ENCODE data around the gene KCNB1.

The KCNB1 gene

DNA sequence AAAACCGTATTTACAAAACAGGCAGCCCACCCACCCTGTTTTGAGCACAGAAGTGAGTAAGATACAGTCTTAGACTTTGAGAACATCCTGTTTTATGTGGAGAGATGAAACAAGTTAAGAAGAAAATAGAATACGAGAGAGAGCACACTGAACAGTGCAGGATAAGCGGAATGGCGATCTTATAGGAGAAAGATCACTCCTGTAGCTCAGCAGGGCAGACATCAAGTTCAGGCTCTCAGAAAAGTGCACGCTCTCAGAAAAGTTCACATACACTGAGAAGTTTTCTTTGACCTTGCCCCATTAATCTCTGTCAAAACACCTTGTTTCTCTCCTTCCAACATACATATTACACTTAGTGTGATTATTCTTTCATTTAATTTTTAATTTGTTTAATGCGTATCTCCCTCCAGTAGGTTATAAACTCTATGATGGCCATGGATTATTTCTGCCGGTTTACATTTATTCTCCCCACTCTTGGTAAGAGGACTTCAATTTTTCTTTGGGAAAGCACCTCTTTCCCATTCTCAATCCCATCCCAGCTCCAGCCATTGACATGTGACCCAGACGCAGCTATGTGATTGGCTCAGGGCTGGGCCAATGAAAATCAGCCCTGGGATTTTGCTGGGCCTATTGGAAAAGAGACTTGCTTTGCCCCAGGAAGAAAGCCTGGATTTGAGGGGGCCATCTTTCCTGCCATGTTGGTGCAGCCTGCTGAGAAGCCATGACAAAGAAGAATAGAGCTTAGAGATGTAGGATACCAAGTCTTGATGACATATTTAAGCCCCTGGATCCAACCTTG is 16.2 kb downstream of the KCNB1 start:
- no peaks in the 10 kb centered on the region for H3K27me3 ChIP-seq (ENCODE audit: control insufficient read depth, insufficient read depth, low read length)
- H3K36me3 ChIP-seq (ENCODE audit: control insufficient read depth, insufficient read depth, low read length) = no peaks in the 10 kb centered on the region
- H3K9ac ChIP-seq (ENCODE audit: low read depth, low read length) = no peak overlapping the region
- no peak overlapping the region for H3K4me3 ChIP-seq (ENCODE audit: low read depth, low read length)
- no peaks in the 10 kb centered on the region for H3K4me1 ChIP-seq (ENCODE audit: control insufficient read depth, insufficient read depth, low read length)
- H3K9me3 ChIP-seq (ENCODE audit: control insufficient read depth, insufficient read depth, low read length) = no peaks in the 10 kb centered on the region

DNA sequence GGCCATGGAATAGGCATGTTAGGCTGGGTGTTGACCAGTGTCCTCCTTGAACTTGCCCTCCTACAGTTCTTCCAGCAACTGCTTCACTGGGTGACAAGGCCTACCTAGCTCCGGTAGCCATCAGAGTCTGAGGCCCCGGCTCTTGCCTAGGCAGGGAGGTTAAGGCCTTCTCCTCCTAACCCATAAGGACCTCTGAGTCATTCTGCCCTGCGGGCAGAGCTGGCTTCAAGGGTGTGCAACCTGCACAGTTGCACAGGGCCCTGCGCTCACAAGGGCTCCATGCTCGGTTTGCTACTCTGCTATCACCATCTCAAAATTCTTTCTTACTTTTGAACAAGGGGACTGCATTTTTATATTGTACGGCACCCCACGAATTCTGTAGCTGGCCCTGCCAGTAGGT is 17.9 kb downstream of the KCNB1 start:
- Histone ChIP-seq H3K4me1 (ENCODE audit: control insufficient read depth, insufficient read depth, low read length) (no peaks in the 10 kb centered on the region), H3K9ac (ENCODE audit: low read depth, low read length) (no peak overlapping the region), H3K27me3 (ENCODE audit: control insufficient read depth, insufficient read depth, low read length) (no peaks in the 10 kb centered on the region), H3K36me3 (ENCODE audit: control insufficient read depth, insufficient read depth, low read length) (no peaks in the 10 kb centered on the region), H3K9me3 (ENCODE audit: control insufficient read depth, insufficient read depth, low read length) (no peaks in the 10 kb centered on the region), H3K4me3 (ENCODE audit: low read depth, low read length) (no peak overlapping the region)

DNA sequence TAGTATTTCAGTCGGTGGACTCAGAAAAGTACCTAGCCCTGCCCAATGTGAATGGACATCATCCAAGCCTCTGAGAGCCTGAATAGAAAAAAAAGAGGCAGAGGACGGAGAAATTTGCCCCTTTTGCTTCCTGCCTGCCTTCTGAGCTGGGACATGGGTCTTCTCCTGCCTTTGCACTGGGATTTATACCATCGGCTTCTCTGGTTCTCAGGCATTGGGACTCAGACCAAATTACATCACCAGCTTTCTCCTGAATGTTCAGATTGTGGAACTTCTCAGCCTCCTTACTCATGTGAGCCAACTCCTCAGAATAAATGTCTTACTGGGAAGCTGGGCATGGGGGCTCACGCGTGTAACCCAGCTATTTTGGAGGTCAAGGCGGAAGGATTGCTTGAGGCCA is 19.8 kb downstream of the KCNB1 start:
- Histone ChIP-seq H3K9me3 (ENCODE audit: control insufficient read depth, insufficient read depth, low read length) (no peaks in the 10 kb centered on the region), H3K9ac (ENCODE audit: low read depth, low read length) (no peak overlapping the region), H3K36me3 (ENCODE audit: control insufficient read depth, insufficient read depth, low read length) (no peaks in the 10 kb centered on the region), H3K27me3 (ENCODE audit: control insufficient read depth, insufficient read depth, low read length) (no peaks in the 10 kb centered on the region), H3K4me3 (ENCODE audit: low read depth, low read length) (no peak overlapping the region), H3K4me1 (ENCODE audit: control insufficient read depth, insufficient read depth, low read length) (no peaks in the 10 kb centered on the region)

DNA sequence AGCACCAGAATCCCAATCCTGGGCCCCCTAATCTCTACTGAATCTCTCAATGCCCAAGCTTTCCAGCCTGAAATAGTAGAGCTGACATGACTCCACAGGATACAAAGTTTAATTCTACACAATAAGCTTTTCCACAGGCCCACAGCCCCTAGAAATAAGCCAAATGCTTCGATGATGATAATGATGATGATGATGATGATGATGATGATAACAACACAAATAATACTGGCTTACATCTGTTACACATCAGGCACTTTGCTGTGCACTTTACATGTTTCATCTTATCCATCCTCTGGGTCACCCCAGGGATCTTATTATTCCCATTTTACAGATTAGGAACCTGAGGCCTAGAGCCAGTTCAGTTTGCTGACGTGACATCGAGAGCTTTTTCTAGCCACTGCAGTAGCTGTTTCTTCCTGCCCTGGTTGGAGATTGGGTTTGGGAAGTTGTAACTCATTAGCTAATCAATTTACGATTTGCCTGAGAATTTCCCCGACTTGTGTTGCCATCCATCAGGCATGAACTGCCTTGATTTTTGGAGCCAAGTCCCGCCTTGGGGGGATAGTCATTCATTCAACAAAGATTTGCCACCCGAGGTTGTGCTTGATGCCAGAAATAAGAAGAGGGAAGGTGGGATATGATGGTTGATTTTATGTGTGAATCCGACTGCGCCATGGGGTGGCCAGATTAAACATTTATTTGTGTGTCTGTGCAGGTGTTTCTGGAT is 20.4 kb downstream of the KCNB1 start:
- H3K4me3 ChIP-seq (ENCODE audit: low read depth, low read length) = no peak overlapping the region
- H3K4me1 ChIP-seq (ENCODE audit: control insufficient read depth, insufficient read depth, low read length) = no peaks in the 10 kb centered on the region
- H3K27me3 ChIP-seq (ENCODE audit: control insufficient read depth, insufficient read depth, low read length) = no peaks in the 10 kb centered on the region
- H3K9ac ChIP-seq (ENCODE audit: low read depth, low read length) = no peak overlapping the region
- no peaks in the 10 kb centered on the region for H3K9me3 ChIP-seq (ENCODE audit: control insufficient read depth, insufficient read depth, low read length)
- H3K36me3 ChIP-seq (ENCODE audit: control insufficient read depth, insufficient read depth, low read length) = no peaks in the 10 kb centered on the region

DNA sequence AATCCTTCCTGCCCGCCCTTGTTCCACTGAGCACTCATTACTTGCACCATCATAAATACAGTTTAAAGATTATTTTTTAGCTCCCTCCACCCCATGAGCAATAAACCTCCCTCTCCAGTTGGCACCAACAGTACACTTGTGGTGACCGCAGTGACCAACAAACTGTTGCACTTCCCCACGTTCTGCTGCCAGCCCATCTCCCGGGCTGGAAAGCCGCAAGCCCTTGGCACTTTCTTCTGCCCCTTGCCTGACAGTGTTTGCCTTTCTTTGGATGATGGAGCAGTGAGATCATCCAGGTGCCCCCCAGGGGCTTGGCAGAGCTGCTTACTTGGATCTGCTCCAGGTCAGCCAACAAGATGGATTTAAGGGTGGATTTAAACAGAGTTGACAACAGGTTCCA is 21.6 kb downstream of the KCNB1 start:
- H3K36me3 ChIP-seq (ENCODE audit: control insufficient read depth, insufficient read depth, low read length) = no peaks in the 10 kb centered on the region
- H3K27me3 ChIP-seq (ENCODE audit: control insufficient read depth, insufficient read depth, low read length) = no peaks in the 10 kb centered on the region
- no peaks in the 10 kb centered on the region for H3K4me1 ChIP-seq (ENCODE audit: control insufficient read depth, insufficient read depth, low read length)
- no peaks in the 10 kb centered on the region for H3K9me3 ChIP-seq (ENCODE audit: control insufficient read depth, insufficient read depth, low read length)
- H3K4me3 ChIP-seq (ENCODE audit: low read depth, low read length) = no peak overlapping the region
- no peak overlapping the region for H3K9ac ChIP-seq (ENCODE audit: low read depth, low read length)

DNA sequence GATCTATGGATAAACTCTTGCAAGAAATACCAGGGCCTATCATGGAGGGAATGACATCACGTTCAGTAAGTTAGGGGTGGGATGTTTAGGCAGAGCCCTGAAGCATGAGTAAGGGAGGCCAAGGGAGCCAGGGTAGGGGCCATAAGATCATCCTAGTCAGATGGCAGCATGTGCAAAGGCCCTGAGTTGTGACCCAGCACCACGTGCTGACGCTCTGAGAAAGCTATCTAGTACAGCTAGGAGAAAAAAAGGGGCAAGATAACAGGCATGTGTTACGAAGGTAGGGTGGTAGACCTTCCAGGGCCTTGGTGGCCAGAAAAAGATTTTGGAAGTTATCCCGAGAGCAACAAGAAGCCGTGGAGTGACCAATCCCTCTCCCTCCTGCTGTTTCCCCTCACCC is 22.3 kb downstream of the KCNB1 start:
- no peak overlapping the region for H3K4me3 ChIP-seq (ENCODE audit: low read depth, low read length)
- no peaks in the 10 kb centered on the region for H3K9me3 ChIP-seq (ENCODE audit: control insufficient read depth, insufficient read depth, low read length)
- no peaks in the 10 kb centered on the region for H3K36me3 ChIP-seq (ENCODE audit: control insufficient read depth, insufficient read depth, low read length)
- no peaks in the 10 kb centered on the region for H3K27me3 ChIP-seq (ENCODE audit: control insufficient read depth, insufficient read depth, low read length)
- no peak overlapping the region for H3K9ac ChIP-seq (ENCODE audit: low read depth, low read length)
- no peaks in the 10 kb centered on the region for H3K4me1 ChIP-seq (ENCODE audit: control insufficient read depth, insufficient read depth, low read length)

DNA sequence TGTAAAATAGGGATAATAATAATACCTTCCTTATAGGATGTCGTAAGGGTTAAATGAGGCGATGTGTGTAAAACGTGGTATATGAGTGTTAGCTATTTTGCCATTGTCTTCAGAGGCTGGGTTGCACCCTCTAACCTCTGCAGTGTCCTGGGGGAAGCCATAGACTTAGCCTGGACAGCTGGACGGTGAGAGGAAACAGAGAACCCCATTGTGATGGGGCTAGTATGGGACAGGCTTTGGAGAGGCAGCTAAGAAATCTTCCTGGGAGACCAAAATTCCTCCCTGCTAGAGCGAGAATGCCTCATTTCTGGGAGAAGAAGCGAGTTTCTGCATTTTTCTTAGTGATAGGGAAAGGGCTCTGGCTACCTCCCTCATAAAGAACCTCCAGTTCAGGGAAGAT is 22.8 kb downstream of the KCNB1 start:
- Histone ChIP-seq H3K4me1 (ENCODE audit: control insufficient read depth, insufficient read depth, low read length) (no peaks in the 10 kb centered on the region), H3K36me3 (ENCODE audit: control insufficient read depth, insufficient read depth, low read length) (no peaks in the 10 kb centered on the region), H3K27me3 (ENCODE audit: control insufficient read depth, insufficient read depth, low read length) (no peaks in the 10 kb centered on the region), H3K4me3 (ENCODE audit: low read depth, low read length) (no peak overlapping the region), H3K9ac (ENCODE audit: low read depth, low read length) (no peak overlapping the region), H3K9me3 (ENCODE audit: control insufficient read depth, insufficient read depth, low read length) (no peaks in the 10 kb centered on the region)

DNA sequence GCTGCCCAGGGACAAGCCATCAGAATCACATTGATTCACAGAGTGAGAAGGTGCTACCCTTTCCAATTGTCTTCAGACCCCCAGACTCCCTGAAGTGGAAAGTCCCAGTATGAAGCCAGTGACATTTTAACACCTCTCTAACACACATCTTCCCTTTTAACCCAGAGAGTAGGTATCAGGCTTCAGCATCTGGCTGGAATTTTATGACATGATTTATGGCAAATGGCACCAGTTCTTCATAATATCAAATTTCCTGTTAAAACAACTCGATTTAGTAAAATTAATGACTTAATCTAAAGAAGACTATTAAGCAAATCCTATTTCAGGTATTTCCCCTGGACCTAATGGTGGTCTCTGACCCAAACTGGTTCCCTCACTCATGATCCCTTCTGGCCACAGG is 25.0 kb downstream of the KCNB1 start:
- no peaks in the 10 kb centered on the region for H3K4me1 ChIP-seq (ENCODE audit: control insufficient read depth, insufficient read depth, low read length)
- H3K4me3 ChIP-seq (ENCODE audit: low read depth, low read length) = no peak overlapping the region
- H3K27me3 ChIP-seq (ENCODE audit: control insufficient read depth, insufficient read depth, low read length) = no peaks in the 10 kb centered on the region
- H3K9me3 ChIP-seq (ENCODE audit: control insufficient read depth, insufficient read depth, low read length) = no peaks in the 10 kb centered on the region
- no peak overlapping the region for H3K9ac ChIP-seq (ENCODE audit: low read depth, low read length)
- H3K36me3 ChIP-seq (ENCODE audit: control insufficient read depth, insufficient read depth, low read length) = no peaks in the 10 kb centered on the region

DNA sequence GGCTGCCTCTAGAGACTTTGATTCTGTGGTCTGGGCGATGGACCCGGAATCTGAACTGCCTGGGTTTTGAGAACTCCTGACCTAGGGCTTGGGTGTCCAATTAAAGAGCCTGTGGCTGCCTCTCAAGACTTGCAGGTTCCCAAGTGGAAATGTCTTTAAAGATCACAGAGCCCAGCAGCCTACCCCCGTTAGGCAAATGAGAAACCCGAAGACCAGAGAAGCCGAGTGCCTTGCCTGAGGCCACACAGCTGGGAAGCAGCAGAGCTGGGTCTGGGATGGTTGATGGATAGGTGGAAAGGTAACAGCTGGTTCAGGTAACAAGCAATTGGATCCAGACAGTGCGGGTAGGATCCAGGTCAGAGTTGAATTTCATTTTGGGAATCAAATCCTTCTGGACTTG is 25.8 kb downstream of the KCNB1 start:
- no peak overlapping the region for H3K9ac ChIP-seq (ENCODE audit: low read depth, low read length)
- no peaks in the 10 kb centered on the region for H3K36me3 ChIP-seq (ENCODE audit: control insufficient read depth, insufficient read depth, low read length)
- H3K27me3 ChIP-seq (ENCODE audit: control insufficient read depth, insufficient read depth, low read length) = no peaks in the 10 kb centered on the region
- H3K9me3 ChIP-seq (ENCODE audit: control insufficient read depth, insufficient read depth, low read length) = no peaks in the 10 kb centered on the region
- H3K4me3 ChIP-seq (ENCODE audit: low read depth, low read length) = no peak overlapping the region
- no peaks in the 10 kb centered on the region for H3K4me1 ChIP-seq (ENCODE audit: control insufficient read depth, insufficient read depth, low read length)

DNA sequence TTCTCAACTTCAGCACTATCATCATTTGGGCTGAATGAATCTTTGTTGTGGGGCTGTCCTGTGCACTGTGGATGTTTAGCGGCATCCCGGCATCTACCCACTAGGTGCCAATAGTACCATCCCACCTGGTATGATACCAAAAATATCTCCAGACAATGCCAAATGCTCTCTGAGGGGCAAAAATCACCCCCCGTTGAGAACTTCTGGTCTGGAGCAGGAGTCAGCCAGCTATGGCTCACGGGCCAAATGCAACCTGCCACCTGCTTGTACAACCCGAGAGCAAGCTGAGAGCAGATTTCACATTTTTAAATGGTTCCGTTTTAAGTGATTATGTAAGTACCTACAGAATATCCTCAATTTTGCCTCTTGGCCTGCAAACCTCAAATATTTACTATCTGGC is 26.8 kb downstream of the KCNB1 start:
- Histone ChIP-seq H3K9me3 (ENCODE audit: control insufficient read depth, insufficient read depth, low read length) (no peaks in the 10 kb centered on the region), H3K9ac (ENCODE audit: low read depth, low read length) (no peak overlapping the region), H3K4me1 (ENCODE audit: control insufficient read depth, insufficient read depth, low read length) (no peaks in the 10 kb centered on the region), H3K36me3 (ENCODE audit: control insufficient read depth, insufficient read depth, low read length) (no peaks in the 10 kb centered on the region), H3K4me3 (ENCODE audit: low read depth, low read length) (no peak overlapping the region), H3K27me3 (ENCODE audit: control insufficient read depth, insufficient read depth, low read length) (no peaks in the 10 kb centered on the region)

DNA sequence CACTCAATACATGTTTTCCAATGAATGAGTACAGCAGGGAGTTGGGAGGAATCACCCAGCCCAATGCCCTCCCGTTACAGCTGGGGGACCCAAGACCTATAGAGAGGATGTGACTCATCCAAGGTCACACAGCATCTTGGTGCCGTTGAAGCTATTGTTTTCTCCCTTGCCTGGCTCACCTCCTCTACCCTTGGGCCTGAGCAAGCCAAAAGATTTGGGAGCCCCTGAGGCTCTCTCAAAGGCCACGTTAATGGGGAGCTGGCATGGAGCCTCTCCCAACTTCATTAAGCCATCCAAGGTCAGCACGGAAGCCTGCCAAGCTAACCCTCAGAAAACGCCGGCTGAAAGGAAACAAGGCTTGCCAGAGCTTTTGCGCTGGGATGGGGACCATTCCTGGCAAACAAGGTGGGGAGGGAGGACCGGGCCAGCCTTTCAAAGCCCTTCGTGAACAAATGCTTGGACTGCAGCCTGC is 30.4 kb downstream of the KCNB1 start:
- no peaks in the 10 kb centered on the region for H3K9me3 ChIP-seq (ENCODE audit: control insufficient read depth, insufficient read depth, low read length)
- no peaks in the 10 kb centered on the region for H3K27me3 ChIP-seq (ENCODE audit: control insufficient read depth, insufficient read depth, low read length)
- H3K9ac ChIP-seq (ENCODE audit: low read depth, low read length) = no peak overlapping the region
- no peaks in the 10 kb centered on the region for H3K36me3 ChIP-seq (ENCODE audit: control insufficient read depth, insufficient read depth, low read length)
- H3K4me3 ChIP-seq (ENCODE audit: low read depth, low read length) = no peak overlapping the region
- peaks cover 8% of the 10 kb centered on the region for H3K4me1 ChIP-seq (ENCODE audit: control insufficient read depth, insufficient read depth, low read length)

DNA sequence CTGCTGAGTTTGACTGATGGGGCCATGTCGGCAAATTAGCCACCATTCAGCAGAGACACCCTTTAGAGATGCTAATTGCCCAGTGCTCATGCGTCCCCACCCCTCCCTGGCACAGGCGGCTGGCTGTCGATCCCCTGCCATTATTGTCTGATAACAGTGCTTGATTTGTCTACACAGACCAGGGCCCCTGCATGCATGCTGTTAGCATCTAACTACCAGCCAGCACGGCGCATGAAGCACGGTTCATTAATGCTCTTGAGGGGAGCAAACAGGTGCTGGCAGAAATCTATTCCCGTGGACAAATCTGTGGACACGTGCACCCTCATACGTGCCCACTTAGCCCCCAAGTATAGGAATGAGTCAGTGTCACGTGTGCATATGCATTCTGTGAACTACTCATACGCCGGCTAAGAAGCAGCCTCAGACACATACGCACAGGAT is 32.2 kb downstream of the KCNB1 start:
- Histone ChIP-seq H3K4me1 (ENCODE audit: control insufficient read depth, insufficient read depth, low read length) (peaks cover 8% of the 10 kb centered on the region), H3K9ac (ENCODE audit: low read depth, low read length) (no peak overlapping the region), H3K27me3 (ENCODE audit: control insufficient read depth, insufficient read depth, low read length) (no peaks in the 10 kb centered on the region), H3K9me3 (ENCODE audit: control insufficient read depth, insufficient read depth, low read length) (no peaks in the 10 kb centered on the region), H3K36me3 (ENCODE audit: control insufficient read depth, insufficient read depth, low read length) (no peaks in the 10 kb centered on the region), H3K4me3 (ENCODE audit: low read depth, low read length) (no peak overlapping the region)

All from iPS-15b (cell line).